Activated T-helper 1 cell treated with anti-CD3 and anti-CD28 coated beads, Interleukin-2, amount 50 U/mL, for 16 hours (primary cell): Measurements from ENCODE around the gene UBE2E3.
"Not testable (repeated sequence)": the region's sequence is repeated elsewhere in the genome, so short reads cannot be mapped to it uniquely, and the experiment has no call there.

Experiments used
- DNase-seq, 2 donors: peaks; one replicate each; pipeline ENCODE4 v3.0.0-alpha.2; 2020; ENCODE audit warnings: low read depth in 1 of 2, low spot score in 1 of 2

The UBE2E3 gene

DNA sequence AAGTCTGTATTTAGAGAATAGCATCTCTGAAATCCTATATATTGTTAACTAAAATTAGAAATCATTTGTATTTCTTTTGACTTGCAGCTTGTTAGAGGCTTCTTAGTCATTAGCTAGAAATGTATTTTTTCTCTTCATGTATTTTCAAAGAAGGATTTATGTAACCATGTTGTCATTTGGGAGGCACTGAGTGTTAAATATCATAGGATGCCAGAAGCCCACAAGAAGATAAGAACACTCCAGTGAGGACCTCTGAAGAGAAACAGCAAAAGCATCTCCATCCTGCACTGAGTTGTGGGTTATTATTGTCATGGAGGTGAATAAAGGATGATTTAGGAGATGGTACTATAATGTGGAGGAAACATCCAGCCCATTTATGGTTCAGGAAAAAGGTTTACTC is 93.5 kb downstream of the UBE2E3 start:
- DNase-seq: no peak

DNA sequence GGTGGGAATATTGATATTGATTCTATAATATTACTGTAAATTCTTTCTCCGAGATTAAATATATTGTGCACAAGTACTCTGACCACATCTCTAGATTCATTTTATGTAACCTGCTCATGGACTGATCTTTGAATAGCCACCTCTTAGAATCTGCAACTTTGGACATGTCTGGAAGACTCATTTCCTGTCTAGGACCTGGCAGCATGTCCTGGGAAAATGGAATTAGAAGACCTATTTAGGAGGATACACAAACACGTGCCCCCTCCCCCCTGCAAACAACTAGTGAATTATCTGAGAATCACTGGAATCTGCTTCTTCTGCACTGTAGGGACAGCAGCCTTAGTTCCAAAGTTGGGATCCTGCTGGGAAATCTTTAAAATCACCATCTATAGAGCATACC is 94.1 kb downstream of the UBE2E3 start:
- no peak for DNase-seq

DNA sequence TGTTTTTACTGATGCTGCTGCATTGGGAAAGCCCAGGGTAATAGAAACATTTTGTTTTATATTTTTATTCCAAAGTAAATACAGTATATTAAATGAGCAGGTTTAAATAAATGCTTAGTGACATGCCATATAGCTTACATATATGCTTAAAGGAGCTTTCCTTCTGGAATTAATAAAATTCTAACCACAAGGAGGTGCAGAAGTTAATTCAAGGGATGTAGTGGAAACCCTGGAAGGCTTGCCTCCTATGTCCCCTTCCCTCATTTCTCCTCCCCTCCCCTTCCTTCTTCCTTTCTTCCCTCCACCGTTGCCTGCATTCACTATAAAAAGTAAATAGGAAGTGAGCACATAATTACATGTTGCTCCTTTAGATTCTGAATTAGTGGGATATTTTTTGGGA is 96.3 kb downstream of the UBE2E3 start:
- DNase-seq: no peak

DNA sequence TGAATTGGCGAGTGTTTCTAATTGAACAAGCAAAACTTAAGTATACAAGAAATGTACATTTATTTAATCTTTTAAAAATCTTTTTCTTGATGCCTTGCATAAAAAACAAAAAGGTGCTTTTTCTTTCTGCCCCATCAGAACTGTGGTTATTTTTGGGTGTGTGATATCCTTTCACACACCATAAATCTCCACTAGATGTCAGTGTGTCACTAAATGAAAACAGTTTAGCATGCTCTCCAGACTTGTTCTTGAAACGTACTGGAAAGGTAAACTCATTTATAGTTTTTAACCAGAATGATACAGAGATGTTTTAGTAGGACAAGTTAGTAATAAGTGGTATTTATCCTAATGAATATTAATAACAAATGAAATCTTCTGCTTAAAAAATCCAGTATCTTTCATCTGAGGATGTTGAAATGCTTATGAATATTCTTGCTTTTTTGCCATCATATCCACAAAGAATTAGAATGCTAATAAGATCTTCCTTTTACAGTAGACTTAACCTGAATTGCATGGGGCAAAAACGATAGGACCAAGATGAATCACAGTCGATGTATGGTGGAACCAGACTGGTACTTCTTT is 96.8 kb downstream of the UBE2E3 start:
- no peak for DNase-seq

DNA sequence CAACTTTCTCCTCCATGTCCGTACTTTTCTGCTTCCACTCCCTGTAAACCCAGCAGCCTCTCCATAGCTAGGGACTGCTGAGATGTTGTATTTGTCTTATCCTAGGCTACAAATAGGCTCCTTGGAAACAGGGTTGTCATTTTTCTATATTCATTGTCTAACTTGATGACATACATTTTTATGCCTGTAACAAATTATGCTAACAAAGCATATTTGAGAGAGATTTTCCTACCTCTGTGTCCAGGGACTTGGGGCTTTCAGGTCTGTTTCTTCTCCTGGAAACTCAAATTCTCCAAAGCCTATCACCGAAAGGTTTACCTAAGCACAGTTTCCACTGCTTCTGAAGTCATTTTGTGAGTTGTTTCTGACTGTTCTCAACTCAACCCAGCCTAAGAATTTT is 102.7 kb downstream of the UBE2E3 start:
- no peak for DNase-seq

DNA sequence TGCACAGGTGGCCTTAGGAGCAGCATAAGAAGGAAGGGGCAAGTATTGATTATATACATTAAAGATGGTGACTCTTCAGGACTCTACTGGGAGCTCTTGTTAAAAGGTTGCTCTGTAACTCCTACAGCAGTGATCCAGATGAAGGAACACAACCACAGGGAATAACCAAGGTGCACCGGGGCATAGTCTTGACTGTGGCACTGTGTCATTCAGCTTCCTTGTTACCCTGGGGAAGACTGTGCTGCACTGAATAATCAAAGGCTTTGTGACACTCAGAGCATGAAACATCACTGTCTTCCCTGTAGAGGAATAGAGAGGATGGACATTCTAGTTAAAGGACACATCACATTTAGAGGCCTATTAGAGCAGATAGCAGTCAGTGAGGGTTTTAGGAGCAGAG is 105.3 kb downstream of the UBE2E3 start:
- no peak for DNase-seq

DNA sequence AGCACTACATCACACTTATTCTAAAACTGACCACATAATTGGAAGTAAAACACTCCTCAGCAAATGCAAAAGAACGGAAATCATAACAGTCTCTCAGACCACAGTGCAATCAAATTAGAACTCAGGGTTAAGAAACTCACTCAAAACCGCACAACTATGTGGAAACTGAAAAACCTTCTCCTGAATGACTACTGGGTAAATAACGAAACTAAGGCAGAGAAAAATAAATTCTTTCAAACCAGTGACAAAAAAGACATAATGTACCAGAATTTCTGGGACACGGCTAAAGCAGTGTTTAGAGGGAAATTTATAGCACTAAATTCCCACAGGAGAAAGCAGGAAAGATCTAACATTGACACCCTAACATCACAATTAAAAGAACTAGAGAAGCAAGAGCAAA is 111.5 kb downstream of the UBE2E3 start:
- not testable (repeated sequence) for DNase-seq

DNA sequence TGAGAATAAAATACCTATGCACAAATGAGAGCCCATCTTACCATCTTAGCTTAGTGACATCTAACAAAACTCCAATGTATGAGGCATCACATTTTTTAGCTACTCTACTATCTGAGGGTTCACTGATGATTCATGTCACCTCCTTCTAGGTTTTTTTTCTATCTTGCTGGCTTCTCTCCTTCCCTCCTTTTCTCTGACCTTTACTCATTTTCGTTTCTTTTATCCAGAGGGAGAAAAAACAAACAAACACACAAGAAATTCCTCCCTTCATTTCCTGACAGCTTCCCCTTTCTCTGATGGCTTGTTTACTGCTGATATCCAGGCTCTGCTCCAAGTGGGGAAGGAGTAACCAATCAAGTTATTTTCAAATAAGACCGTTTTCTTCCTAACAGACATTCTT is 115.1 kb downstream of the UBE2E3 start:
- DNase-seq: no peak

DNA sequence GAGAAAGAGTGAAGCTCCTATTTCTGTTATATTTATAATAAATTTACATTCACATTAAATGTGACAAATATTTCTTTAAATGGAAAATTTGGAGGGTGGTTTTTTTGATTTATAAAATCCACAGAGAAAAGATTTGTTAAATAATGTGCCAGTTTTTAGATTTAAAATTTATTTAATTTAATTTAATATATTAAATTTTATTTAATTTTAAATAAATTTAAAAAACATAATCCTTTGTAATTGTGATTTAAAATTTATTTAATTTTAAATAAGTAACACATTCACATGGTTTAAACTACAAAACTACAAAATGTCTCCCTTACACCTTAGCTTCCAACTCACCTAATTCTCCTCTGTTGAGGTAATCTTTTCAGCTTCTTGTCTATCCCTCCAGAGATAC is 123.3 kb downstream of the UBE2E3 start:
- DNase-seq: no peak

DNA sequence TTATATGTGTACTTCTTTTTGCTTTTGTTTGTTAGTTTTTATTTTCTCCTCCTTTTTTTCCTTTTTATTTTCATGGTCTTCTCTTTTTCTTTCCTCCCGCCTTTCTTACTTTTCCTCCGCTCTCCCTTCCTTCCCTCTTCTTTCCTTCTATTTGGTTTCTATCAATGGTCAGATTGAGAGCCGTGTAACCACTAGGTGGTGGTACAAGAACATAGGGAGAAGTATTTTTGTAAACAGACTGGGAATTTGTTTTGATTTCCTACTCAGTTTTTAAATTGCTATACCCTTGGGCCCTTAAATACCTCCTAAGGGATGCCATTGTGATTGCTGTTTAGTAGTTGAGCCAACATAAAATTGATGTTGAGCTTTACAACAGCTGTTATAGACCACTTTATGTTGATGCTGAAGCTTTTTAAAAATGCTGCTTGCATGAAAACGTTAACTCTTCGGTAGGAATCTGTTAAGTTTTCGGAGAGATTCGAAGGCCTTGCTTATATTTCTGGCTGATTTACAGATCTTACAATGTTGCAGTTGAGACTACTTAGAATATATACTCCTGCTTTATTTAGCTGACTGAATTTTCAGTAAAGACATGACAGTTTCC is 124.2 kb downstream of the UBE2E3 start:
- no peak for DNase-seq

DNA sequence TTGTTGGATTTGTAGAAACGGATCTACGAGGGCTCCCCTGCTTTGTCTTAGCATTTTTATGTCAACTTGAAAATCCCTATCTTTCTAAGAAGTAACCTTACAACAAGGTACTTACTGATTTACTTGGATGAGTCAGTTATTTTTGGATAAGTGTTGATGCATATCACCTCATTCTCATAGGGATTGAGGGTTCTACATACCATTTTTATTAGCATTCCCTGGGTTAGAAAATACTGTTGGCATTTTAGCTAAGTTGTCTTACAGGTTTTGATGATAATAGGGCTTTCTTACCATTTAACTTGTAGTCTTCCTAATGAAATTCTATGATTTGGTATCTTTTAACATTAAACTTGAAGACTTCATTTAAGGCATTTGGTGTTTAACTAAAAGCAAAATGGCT is 125.2 kb downstream of the UBE2E3 start:
- DNase-seq: no peak

DNA sequence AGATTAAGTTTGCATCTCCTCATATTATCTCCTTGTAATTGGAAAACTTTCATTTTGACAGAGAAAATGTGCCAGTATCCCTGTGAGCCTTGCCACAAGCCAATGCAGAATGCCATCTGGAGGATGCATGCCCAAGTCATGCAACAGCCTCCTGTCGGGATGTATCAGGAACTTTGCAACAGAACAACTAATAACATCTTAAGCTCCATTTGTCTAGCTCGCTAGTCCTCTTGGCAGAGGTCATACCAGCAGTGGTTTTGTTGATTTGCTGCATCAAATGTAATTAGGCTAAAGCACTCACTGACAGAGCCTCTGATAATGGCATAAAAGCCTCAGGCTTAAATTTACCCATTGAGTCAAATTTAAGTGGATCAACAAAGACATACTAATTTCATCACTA is 125.8 kb downstream of the UBE2E3 start:
- DNase-seq: no peak

DNA sequence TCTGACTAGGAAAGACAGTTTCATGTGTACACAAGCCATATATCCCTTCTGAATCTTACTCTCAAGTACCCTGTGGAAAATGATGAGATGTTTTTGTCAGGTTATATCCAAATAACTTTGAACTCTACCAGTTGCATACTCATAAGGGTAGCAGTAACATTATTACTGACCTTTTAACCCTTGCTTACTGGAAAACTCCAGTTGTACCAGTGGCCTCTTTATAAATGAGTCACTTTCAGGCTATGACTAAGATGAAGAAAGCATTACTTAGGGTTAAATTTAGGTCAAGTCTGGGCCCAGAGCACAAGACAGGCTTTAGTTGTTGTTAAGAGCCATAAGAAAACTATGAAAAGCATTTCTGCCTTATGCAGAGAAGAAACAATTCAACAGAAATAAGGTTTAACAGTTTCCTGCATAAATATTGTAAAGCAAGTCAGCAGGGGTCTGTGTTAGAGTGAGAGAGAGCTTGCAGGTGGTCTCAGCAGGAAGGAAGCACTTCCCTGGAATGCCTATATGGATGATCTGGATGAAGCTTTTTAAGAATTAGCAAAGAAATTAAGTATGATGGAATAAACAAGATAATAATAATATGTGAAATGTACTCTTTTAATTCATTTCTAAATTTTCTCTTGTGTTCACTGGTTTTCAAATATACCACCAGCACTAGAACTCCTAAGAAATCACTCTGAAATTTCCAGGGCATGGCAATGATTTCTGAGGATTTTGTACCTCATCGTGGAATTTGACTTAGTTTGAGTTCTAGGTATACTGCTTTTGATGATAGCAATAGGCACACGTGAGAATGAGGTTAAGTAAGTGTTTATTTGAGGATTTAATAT is 126.6 kb downstream of the UBE2E3 start:
- no peak for DNase-seq

DNA sequence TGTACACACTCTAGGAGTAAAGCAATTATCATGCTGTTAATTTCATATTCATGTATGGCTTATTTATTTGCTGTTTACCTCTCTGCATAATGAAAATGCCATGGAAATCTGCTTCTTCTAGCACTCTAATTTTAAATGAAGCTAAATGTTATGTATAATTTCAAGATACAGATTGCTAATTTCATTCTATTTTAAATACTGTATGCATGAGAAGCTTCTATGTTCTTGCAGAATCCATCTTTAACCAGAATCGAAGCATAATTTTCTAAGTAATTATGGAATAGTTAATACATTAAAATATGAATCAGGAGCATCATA is 127.2 kb downstream of the UBE2E3 start:
- DNase-seq: no peak

DNA sequence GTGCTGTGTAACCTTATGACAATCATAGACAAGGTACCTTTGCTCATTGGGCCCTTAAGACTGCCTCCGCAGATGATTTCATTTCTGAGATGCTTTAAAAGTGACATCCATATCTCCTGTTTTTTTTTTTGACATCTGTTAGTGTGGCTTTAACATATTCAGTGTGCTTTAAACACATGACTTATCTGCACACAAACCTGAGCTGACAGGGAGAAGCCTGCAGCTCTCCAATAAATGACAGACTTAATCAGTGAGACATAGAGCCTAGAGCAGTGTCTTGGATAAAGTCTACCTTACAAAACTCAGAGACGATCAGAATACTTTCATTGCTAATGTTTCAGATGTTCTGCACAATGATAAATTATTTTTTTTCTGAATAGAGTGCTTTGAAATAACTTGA is 130.7 kb downstream of the UBE2E3 start:
- DNase-seq: no peak

DNA sequence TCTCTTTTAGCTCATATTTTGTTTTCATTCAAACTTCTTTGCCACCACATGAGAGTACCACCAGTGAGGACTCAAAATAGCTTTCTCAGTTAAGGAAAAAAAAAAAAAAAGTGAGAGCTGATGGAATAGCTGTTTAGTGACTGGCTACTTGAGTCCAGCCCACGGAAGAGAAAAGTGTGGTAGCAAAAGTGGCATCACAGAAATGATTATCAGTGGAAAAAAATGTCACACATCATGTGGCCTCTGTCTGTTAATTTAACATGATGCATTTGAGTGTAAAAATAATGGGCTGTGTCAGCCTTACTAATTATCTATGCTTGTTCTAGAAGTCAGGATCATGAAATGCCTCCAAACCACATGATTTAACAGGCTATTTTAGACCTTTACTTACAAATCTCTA is 132.5 kb downstream of the UBE2E3 start:
- no peak for DNase-seq
